IPS-18a (cell line): ENCODE data around the gene NEK6.

Source experiments
- H3K27ac ChIP-seq: one replicate; pipeline ENCODE4 v1.5.1; 2013; ENCODE audit warnings: low read length
- H3K27me3 ChIP-seq: one replicate; pipeline ENCODE4 v1.6.1; 2013; ENCODE audit warnings: mild to moderate bottlenecking, low read length; ENCODE audit not compliant: control insufficient read depth, insufficient read depth
- H3K36me3 ChIP-seq: one replicate; pipeline ENCODE4 v1.6.1; 2013; ENCODE audit warnings: low read depth, low read length; ENCODE audit not compliant: control insufficient read depth
- H3K4me1 ChIP-seq: one replicate; pipeline ENCODE4 v1.6.1; 2013; ENCODE audit warnings: low read depth, low read length; ENCODE audit not compliant: control insufficient read depth
- H3K4me3 ChIP-seq: one replicate; pipeline ENCODE4 v1.5.1; 2013; ENCODE audit warnings: low read length
- H3K9ac ChIP-seq: one replicate; pipeline ENCODE4 v1.6.1; 2013; ENCODE audit warnings: mild to moderate bottlenecking, low read length, moderate library complexity
- H3K9me3 ChIP-seq: one replicate; pipeline ENCODE4 v1.6.1; 2013; ENCODE audit warnings: low read depth, low read length; ENCODE audit not compliant: control insufficient read depth

The NEK6 gene

DNA sequence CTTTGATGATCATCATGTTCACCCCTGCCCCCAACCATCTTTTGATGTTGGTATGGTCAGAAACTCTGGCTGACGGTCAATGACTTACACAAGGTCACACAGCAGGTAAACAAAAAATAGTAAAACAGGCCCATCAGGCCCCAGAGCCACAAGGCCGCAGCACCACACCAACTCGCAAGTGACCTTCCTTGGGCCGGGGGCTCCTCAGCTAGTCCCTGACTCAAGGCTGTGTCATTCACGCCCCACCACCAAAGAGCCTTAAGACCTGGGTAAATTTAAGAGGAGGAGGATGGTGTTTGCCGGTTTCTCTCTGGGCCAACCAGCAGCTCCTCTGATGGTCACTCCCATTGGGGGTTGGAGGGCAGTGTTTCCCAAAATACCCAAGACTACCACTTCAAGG, 101.7 kb downstream of the NEK6 start:
- H3K4me3 ChIP-seq, result no peak overlapping the region
- H3K36me3 ChIP-seq, result peaks cover 4% of the 10 kb centered on the region
- no peak overlapping the region for H3K9ac ChIP-seq
- H3K9me3 ChIP-seq, result no peaks in the 10 kb centered on the region
- H3K4me1 ChIP-seq, result no peaks in the 10 kb centered on the region
- H3K27me3 ChIP-seq, result no peaks in the 10 kb centered on the region
- H3K27ac ChIP-seq, result no peak overlapping the region

DNA sequence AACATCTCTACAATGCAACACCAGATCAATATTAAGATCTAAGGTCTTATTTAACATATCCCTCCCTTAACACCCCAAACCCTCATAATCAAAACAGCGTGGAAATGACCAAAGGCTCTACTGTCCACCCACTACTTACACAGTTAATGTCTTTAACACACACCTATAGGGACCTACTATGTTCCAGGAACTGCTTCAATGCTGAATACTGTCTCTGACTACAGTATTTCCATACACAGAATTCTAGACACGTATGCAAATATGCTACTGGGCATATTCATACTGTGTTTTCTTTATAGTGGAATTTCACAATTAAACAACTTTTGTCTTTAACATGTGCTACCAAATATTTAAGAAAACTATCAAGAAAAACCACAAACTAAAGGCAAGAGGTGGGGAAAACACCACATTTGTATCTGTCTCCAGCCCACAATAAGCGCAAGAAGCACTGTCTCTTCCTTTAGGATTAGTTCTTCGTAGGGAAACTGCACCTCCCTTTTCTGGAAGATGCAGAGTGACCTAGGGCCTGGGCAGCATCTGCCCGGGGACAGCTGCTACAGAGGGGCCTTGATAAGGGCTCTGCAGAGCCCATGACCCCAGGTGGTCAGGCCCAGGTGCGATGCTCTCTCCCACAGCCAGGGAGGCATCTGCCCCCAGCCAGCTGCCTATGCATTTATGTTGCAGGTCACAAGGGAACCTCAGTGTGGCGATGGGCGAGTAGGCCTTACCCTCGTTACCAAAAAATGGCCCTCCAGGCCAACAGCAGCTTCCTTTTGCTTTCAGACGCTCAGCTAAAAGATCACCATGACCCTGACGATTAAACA, 102.3 kb downstream of the NEK6 start:
- no peak overlapping the region for H3K9ac ChIP-seq
- H3K4me3 ChIP-seq, result no peak overlapping the region
- H3K4me1 ChIP-seq, result no peaks in the 10 kb centered on the region
- no peaks in the 10 kb centered on the region for H3K9me3 ChIP-seq
- H3K27me3 ChIP-seq, result no peaks in the 10 kb centered on the region
- peaks cover 4% of the 10 kb centered on the region for H3K36me3 ChIP-seq
- no peak overlapping the region for H3K27ac ChIP-seq

DNA sequence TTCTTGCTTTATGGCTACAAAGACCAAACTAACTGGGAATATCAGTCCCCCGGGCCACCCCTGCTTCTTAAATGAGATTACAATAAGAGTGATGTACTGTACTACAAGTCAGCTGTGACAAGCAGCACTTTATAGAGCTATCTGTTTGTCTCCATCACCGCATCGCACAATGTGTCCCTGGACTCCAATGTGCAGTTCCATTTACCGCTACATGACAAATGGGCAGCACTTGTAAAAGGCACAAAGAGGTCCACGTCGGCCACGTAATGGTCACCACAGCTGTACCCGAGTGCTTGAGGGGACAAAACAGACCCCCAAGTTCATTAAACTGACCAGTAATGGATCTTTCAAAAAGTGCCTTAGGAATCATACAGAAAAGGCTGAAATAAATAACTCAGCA, 103.4 kb downstream of the NEK6 start:
- Histone ChIP-seq H3K27ac (no peak overlapping the region), H3K36me3 (peaks cover 4% of the 10 kb centered on the region), H3K27me3 (no peaks in the 10 kb centered on the region), H3K4me3 (no peak overlapping the region), H3K9ac (no peak overlapping the region), H3K9me3 (no peaks in the 10 kb centered on the region), H3K4me1 (no peaks in the 10 kb centered on the region)

DNA sequence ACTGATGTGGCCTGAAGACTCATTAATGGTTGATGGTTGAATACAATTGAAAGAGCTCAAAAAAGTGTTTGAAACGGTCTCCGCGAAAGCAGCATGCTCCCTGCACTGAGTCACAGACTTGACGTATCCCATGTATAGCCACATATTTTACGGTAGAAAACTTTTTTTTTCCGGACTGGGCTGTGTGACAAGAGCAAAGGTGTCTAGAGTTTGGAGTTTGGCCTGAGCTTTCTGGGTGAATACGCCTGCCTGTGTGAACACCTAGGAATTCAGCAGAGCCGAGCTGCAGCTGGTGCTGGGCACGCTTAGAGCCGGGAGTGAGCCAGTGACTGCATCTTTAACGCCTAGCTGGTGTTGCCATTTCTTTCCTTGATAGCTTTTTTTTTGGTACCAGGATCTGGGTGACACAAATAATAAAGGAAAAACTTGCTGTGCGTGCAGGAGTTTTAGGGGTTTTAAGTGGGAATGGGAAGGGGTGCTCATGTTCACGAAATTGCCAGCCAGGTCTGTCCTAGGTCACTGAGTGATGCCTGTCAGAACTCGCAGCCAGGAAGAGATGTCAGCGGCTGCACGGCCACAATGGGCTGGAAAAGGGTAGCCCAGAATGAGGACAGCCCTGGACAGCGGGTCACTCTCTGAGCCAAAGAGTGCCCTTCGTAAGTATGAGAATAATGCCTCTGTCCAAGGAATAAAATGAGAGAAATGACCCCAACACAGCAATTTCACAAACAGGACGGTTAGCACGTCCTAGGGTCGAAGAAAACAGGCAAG, 105.8 kb downstream of the NEK6 start:
- Histone ChIP-seq H3K9me3 (no peaks in the 10 kb centered on the region), H3K36me3 (peaks cover 6% of the 10 kb centered on the region)

DNA sequence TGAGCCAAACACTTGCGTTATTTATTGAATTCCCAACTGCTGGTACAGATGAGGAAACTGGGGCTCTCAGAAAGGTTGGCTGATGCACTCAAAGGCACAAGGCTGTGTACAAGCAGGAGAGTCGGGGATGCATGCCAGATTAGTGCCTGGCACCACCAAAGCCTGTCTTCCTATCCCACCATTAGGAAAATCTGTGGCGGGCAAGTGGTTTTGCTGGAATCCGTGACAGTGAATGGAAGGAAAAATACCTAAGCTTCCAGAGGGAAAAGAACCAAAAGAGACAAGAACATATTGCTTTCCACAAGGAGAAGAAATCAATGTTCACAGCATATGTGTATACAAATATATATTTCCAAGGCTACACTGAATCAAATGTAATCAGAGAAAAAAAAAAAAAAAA, 106.4 kb downstream of the NEK6 start:
- Histone ChIP-seq H3K27me3 (no peaks in the 10 kb centered on the region), H3K4me3 (no peak overlapping the region), H3K36me3 (peaks cover 6% of the 10 kb centered on the region), H3K4me1 (no peaks in the 10 kb centered on the region), H3K9me3 (no peaks in the 10 kb centered on the region), H3K27ac (no peak overlapping the region), H3K9ac (no peak overlapping the region)

More for the DNA sequence above, 105.8 kb downstream of the NEK6 start:
- no peak overlapping the region for H3K4me3 ChIP-seq
- no peaks in the 10 kb centered on the region for H3K27me3 ChIP-seq
- no peak overlapping the region for H3K27ac ChIP-seq
- H3K9ac ChIP-seq, result no peak overlapping the region
- H3K4me1 ChIP-seq, result no peaks in the 10 kb centered on the region

DNA sequence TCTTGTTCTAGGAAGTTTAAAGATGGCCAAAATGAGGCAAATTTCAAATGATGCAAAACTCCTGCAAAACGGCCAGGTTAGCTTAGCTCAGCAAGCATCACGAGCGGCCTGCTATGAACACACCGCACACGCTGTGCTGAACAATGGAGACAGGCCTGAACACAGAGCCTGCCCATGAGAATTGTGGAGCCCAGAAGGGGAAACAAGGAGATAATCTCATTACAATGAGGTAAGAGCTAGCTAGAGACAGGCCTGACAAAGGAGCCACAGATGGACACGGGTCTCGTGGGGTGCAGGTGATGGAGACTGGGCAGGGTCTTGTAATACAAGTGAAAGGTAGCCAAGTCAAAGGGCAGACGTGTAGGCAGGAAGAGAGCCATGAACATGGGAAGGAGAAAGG, 107.3 kb downstream of the NEK6 start:
- H3K4me3 ChIP-seq, result no peak overlapping the region
- H3K4me1 ChIP-seq, result no peaks in the 10 kb centered on the region
- no peaks in the 10 kb centered on the region for H3K9me3 ChIP-seq
- no peak overlapping the region for H3K27ac ChIP-seq
- H3K36me3 ChIP-seq, result peaks cover 6% of the 10 kb centered on the region
- H3K27me3 ChIP-seq, result no peaks in the 10 kb centered on the region
- H3K9ac ChIP-seq, result no peak overlapping the region

DNA sequence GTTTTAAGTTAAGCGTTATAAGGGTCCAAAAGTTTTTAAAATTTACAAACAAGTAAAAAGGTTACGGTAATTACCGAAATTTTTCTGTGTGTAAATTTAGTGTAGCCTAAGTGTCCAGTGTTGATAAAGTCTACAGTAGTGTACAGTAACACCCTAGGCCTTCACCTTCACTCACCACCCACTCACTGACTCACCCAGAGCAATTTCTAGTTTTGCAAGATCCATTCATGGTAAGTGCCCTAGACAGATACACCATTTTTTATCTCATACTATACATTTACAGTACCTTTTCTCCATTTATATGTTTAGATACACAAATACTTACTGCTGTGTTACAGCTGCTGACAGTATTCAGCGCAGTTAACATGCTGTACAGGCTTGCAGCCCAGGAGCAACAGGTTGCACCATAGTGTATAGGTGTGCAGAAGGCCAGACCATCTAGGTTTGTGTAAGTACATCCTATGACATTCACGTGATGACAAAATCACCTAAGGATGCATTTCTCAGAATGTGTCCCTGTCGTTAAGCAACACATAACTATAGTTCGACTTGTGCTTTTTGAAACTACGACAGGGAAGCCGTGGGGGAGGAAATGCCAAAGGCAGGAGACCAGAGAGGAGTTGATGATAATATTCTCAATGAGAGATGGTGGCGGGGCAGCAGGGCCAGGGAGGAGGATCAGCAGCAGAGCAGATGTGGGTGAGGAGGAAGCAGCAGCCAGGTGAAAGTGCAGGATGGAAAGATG, 108.9 kb downstream of the NEK6 start:
- H3K4me3 ChIP-seq, result no peak overlapping the region
- peaks cover 8% of the 10 kb centered on the region for H3K4me1 ChIP-seq
- no peak overlapping the region for H3K9ac ChIP-seq
- no peaks in the 10 kb centered on the region for H3K9me3 ChIP-seq
- no peaks in the 10 kb centered on the region for H3K27me3 ChIP-seq
- H3K36me3 ChIP-seq, result peaks cover 6% of the 10 kb centered on the region
- no peak overlapping the region for H3K27ac ChIP-seq

DNA sequence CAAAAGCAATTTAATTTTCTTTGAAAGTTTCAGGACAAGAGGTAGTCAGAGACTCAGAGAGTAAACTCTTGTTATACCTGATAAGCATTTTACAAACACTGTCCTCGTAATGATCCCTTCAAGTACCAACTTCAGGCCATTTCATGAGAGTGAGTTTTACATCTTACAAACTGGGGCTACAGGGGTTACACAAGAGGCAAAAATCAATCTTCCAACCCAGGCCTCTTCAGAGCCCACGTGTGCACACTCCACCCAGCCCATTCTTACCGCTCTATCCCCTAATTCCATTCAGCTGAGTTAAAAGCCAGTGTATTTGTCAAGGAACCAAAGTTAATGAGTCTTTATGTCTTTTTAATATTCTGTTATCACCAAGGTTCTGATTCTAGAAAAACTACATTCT, 110.9 kb downstream of the NEK6 start:
- no peaks in the 10 kb centered on the region for H3K9me3 ChIP-seq
- no peak overlapping the region for H3K27ac ChIP-seq
- H3K36me3 ChIP-seq, result peaks cover 6% of the 10 kb centered on the region
- H3K4me1 ChIP-seq, result peaks cover 8% of the 10 kb centered on the region
- H3K27me3 ChIP-seq, result no peaks in the 10 kb centered on the region
- no peak overlapping the region for H3K9ac ChIP-seq
- no peak overlapping the region for H3K4me3 ChIP-seq

DNA sequence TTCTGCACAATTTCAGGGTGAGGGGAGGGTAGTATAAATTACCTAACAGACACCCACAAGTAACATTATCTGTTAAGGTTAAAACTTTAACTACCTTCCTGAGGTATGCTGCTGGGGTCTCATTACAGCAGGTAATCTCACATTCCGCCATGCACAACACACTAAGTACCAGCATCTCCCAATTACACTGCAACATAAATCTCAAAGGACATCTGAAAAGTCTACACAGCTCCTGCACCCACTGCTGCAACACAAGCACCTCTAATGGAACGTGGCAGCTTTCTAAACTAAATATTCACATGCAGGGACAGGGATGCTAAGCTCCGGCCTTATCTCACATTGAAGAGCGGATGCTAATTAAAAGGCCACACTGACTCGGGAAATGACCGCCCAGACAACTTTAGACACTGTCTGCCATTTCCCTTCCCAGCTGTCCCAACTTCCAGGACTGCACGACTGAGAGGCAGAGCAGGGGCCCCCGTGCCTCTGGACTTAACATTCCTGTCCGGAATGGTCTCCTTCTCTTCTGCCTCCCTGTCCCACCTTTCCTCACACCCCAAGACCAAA, 111.6 kb downstream of the NEK6 start:
- Histone ChIP-seq H3K9me3 (no peaks in the 10 kb centered on the region), H3K9ac (no peak overlapping the region), H3K4me3 (no peak overlapping the region), H3K27me3 (no peaks in the 10 kb centered on the region), H3K36me3 (peaks cover 6% of the 10 kb centered on the region), H3K27ac (no peak overlapping the region), H3K4me1 (peaks cover 8% of the 10 kb centered on the region)

DNA sequence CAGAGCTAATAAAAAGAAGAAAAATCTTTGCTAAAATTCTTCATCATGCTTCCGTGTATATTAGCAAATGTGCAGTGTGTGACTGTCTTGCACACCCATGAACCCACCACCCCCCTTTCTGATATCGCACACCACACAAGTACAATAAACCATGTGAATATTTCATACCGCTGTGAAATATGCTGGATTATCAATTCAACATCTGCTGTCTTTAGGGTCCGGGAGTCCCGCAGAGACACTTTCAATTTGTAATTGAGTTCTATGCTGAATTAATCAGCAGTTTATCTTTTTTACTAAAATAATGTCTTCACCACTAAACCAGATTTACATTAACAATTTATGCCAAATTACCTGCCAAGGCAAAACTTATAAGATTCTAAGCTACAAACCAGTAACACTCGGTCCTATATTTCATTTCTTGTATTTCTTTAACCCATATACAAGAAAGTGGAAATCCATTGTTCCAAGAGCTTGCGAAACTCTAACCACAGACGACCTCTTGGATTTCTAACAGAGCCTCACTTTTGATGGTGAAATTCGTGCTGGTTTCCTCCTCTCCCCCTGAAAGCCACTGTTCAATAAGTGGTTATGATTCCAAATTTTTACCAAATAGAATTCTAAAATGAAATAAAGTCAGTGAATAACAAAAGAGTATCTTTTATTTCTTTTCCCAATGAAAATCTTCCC, 113.3 kb downstream of the NEK6 start:
- H3K36me3 ChIP-seq, result peaks cover 11% of the 10 kb centered on the region
- H3K9ac ChIP-seq, result no peak overlapping the region
- H3K4me1 ChIP-seq, result peaks cover 8% of the 10 kb centered on the region
- H3K9me3 ChIP-seq, result no peaks in the 10 kb centered on the region
- no peak overlapping the region for H3K4me3 ChIP-seq
- no peaks in the 10 kb centered on the region for H3K27me3 ChIP-seq
- H3K27ac ChIP-seq, result no peak overlapping the region

DNA sequence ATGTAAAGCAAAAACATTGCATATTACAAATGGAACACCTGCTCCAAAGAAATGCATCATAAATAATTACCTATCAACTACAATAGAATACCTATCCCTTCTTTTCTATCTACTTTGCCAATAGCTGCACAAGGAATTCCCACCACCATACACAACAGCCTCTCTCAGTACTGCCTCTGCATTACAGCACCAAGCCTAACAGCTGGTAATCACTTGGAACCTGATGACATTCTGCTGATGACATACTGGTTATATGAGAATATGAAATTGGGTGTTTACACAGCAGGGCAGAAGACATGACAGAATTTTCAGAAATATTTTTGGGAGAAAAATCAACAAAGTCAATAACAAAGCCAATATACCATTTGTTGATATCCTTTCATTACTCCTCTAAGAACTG, 114.3 kb downstream of the NEK6 start:
- H3K36me3 ChIP-seq, result peaks cover 8% of the 10 kb centered on the region
- H3K9ac ChIP-seq, result no peak overlapping the region
- no peaks in the 10 kb centered on the region for H3K27me3 ChIP-seq
- no peaks in the 10 kb centered on the region for H3K9me3 ChIP-seq
- H3K4me1 ChIP-seq, result peaks cover 8% of the 10 kb centered on the region
- H3K4me3 ChIP-seq, result no peak overlapping the region
- no peak overlapping the region for H3K27ac ChIP-seq
